CD4-positive, alpha-beta T cell treated with Interleukin-1 beta for 1 hour (primary cell): ENCODE data around the gene IL1R2.
"Not testable (repeated sequence)": the region's sequence is repeated elsewhere in the genome, so short reads cannot be mapped to it uniquely, and the experiment has no call there.

Experiments used
- DNase-seq, 2 donors: peaks; one replicate each; pipeline ENCODE4 v3.0.0-alpha.2; 2020 to 2022

IL1R2 gene

GRCh38 chr2:102000813-102001766, 9.3 kb downstream of the IL1R2 start:
- DNase-seq, result no peak

GRCh38 chr2:102001767-102002142, 10.0 kb downstream of the IL1R2 start:
- no peak for DNase-seq

GRCh38 chr2:102002228-102002627, 10.5 kb downstream of the IL1R2 start:
- DNase-seq, result no peak

- not testable (repeated sequence) for DNase-seq
These were observed 11.1 kb downstream of the IL1R2 start for GRCh38 chr2:102002909-102003308.

GRCh38 chr2:102003696-102004095, 11.9 kb downstream of the IL1R2 start:
- DNase-seq, result no peak

GRCh38 chr2:102004581-102004980, 12.8 kb downstream of the IL1R2 start:
- DNase-seq, result no peak

GRCh38 chr2:102005449-102005848, 13.7 kb downstream of the IL1R2 start:
- DNase-seq, result no peak

GRCh38 chr2:102005989-102006885, 14.5 kb downstream of the IL1R2 start:
- peak in 1 of 2 donors; percentile 37 for DNase-seq

- DNase-seq, result no peak
These were observed 15.1 kb downstream of the IL1R2 start for GRCh38 chr2:102006886-102007278.

- no peak for DNase-seq
These were observed 16.7 kb downstream of the IL1R2 start for GRCh38 chr2:102008490-102008889.

- DNase-seq, result no peak
These were observed 17.8 kb downstream of the IL1R2 start for GRCh38 chr2:102009557-102009956.

GRCh38 chr2:102010902-102011301, 19.1 kb downstream of the IL1R2 start:
- DNase-seq, result no peak

- no peak for DNase-seq
These were observed 20.4 kb downstream of the IL1R2 start for GRCh38 chr2:102012061-102012614.

GRCh38 chr2:102013206-102014040, 21.7 kb downstream of the IL1R2 start:
- DNase-seq, result no peak

- DNase-seq, result no peak
These were observed 22.2 kb downstream of the IL1R2 start for GRCh38 chr2:102014041-102014345.

GRCh38 chr2:102015399-102015798, 23.6 kb downstream of the IL1R2 start:
- no peak for DNase-seq

GRCh38 chr2:102016399-102016955, 24.7 kb downstream of the IL1R2 start:
- DNase-seq, result no peak

- no peak for DNase-seq
These were observed 27.2 kb downstream of the IL1R2 start for GRCh38 chr2:102018823-102019445.

GRCh38 chr2:102020596-102021170, 28.9 kb downstream of the IL1R2 start:
- peak; percentile 80 to 81 for DNase-seq

- DNase-seq, result no peak
These were observed 30.0 kb downstream of the IL1R2 start for GRCh38 chr2:102021779-102022178.

GRCh38 chr2:102022884-102023539, 31.3 kb downstream of the IL1R2 start:
- no peak for DNase-seq
